ENCODE measurements around the gene DYRK4. TPM values are rescaled to one million over a fixed set of nuclear protein-coding genes. Genes with fewer than 3 reads are reported as not detected.

The DYRK4 gene
- total and polyA plus RNA-seq, 2 of the 13 experiments (the other 11 are each of a cell fraction or from before 2014, with no cell fraction given): 29.4 to 40.2 TPM

GRCh38 chr12:4538207-4539160 is 23.5 kb upstream of the DYRK4 start, which contains the start of gene RAD51AP1 (continued):
- TF ChIP-seq PRDM15 (CRISPR knock-in tag; IDR thresholded peaks at IDR 0.05): peak; percentile 27; the same call in 1 of the 2 replicates
- peak; percentile 28 for TF ChIP-seq HNRNPLL (IDR thresholded peaks at IDR 0.05; ENCODE audit: low read depth, low read length, poor library complexity, severe bottlenecking)
- TF ChIP-seq, protein P1, sequence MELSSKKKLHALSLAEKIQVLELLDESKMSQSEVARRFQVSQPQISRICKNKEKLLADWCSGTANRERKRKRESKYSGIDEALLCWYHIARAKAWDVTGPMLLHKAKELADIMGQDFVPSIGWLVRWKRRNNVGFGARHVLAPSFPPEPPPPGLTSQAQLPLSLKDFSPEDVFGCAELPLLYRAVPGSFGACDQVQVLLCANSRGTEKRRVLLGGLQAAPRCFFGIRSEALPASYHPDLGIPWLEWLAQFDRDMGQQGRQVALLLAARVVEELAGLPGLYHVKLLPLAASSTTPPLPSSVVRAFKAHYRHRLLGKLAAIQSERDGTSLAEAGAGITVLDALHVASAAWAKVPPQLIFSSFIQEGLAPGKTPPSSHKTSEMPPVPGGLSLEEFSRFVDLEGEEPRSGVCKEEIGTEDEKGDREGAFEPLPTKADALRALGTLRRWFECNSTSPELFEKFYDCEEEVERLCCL (CRISPR knock-in tag; IDR thresholded peaks at IDR 0.05; ENCODE audit: borderline replicate concordance): 0 out of 2 replicates have a peak, but pooled peaks have one; percentile 50
- peak; percentile 97 for TF ChIP-seq TFDP1 (CRISPR knock-in tag; IDR thresholded peaks at IDR 0.05; ENCODE audit: borderline replicate concordance)
- TF ChIP-seq SMAD1 (CRISPR knock-in tag; IDR thresholded peaks at IDR 0.05; ENCODE audit: borderline replicate concordance, low read depth): peak; percentile 28; the same call in 1 of the 2 replicates
- TF ChIP-seq GTF2F1 (IDR thresholded peaks at IDR 0.05; ENCODE audit: low read length): no peak
- TF ChIP-seq ZBTB14 (CRISPR knock-in tag; IDR thresholded peaks at IDR 0.05): no peak
- TF ChIP-seq, protein P2, sequence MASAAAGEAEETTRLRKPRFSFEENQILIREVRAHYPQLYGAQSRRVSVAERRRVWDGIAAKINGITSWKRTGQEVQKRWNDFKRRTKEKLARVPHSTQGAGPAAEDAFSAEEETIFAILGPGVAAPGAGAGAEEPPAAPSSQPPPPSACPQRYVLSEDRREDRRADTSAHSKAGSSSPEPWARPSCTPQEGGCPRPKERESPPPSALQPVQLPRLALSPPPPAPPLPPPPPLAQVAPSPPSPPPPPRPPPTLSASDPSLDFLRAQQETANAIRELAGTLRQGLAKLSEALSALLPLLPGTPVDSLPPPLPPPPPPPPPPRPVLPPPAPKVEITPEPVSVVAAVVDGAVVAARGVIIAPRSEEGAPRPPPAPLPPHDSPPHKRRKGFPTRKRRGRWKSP (CRISPR knock-in tag; IDR thresholded peaks at IDR 0.05): no peak
- peak; percentile 96 for TF ChIP-seq HDAC1 (CRISPR knock-in tag; IDR thresholded peaks at IDR 0.05)
- 0 out of 2 replicates have a peak, but pooled peaks have one; percentile 63 for TF ChIP-seq HIVEP1 (CRISPR knock-in tag; IDR thresholded peaks at IDR 0.05)
- no peak for TF ChIP-seq BHLHE40 (IDR thresholded peaks at IDR 0.05; ENCODE audit: low read length)
- no peak for TF ChIP-seq SALL2 (CRISPR knock-in tag; IDR thresholded peaks at IDR 0.05)
- no peak for TF ChIP-seq ZSCAN29 (CRISPR knock-in tag; conservative IDR thresholded peaks at IDR 0.05)
- TF ChIP-seq TBX3 (IDR thresholded peaks at IDR 0.05; ENCODE audit: borderline replicate concordance): no peak
- TF ChIP-seq ZNF432 (CRISPR knock-in tag; IDR thresholded peaks at IDR 0.05; ENCODE audit: borderline replicate concordance): no peak
- no peak for TF ChIP-seq PBX2 (CRISPR knock-in tag; IDR thresholded peaks at IDR 0.05)
- TF ChIP-seq KDM6A (CRISPR knock-in tag; IDR thresholded peaks at IDR 0.05; ENCODE audit: low read depth): no peak
- TF ChIP-seq ZNF143 (CRISPR knock-in tag; IDR thresholded peaks at IDR 0.05): 0 out of 2 replicates have a peak, but pooled peaks have one; percentile 19
